GM23338 (cell line): ENCODE results near the gene RBBP8. TPM values are rescaled to one million over a fixed set of nuclear protein-coding genes. Genes with fewer than 3 reads are reported as not detected.

Experiments used
- ATAC-seq: fragments of 200-7000 bp; cut with Tn5 transposase; 3 replicates; pipeline ENCODE4 v1.9.1; 2020
- DNase-seq: peaks from one replicate; pipeline ENCODE4 v3.0.0-alpha.2; 2015; ENCODE audit warnings: low spot score
- H2AFZ ChIP-seq: fragments of 200-600 bp; sonication (generic); 2 replicates; pipeline ENCODE4 v1.8.0; 2016; ENCODE audit warnings: antibody characterized with exemption, mild to moderate bottlenecking, moderate library complexity
- H3F3A ChIP-seq: fragments of 200-600 bp; sonication (generic); replicated peaks from 2 replicates; pipeline ENCODE4 v1.8.0; 2017; ENCODE audit warnings: antibody characterized with exemption, mixed run types, low read depth
- H3K27ac ChIP-seq: fragments of 200-600 bp; sonication (generic); 2 replicates; pipeline ENCODE4 v1.6.1; 2016; ENCODE audit warnings: low read depth
- H3K27me3 ChIP-seq: fragments of 200-600 bp; sonication (generic); 2 replicates; pipeline ENCODE4 v1.8.0; 2016; ENCODE audit warnings: mild to moderate bottlenecking, mixed run types, moderate library complexity; ENCODE audit not compliant: insufficient read depth
- H3K36me3 ChIP-seq: fragments of 200-600 bp; sonication (generic); 2 replicates; pipeline ENCODE4 v1.8.0; 2016; ENCODE audit warnings: mild to moderate bottlenecking; ENCODE audit not compliant: insufficient read depth
- H3K4me1 ChIP-seq: fragments of 200-600 bp; sonication (generic); 2 replicates; pipeline ENCODE4 v1.8.0; 2016; ENCODE audit warnings: mild to moderate bottlenecking, moderate library complexity; ENCODE audit not compliant: insufficient read depth
- H3K4me2 ChIP-seq: fragments of 200-600 bp; sonication (generic); 2 replicates; pipeline ENCODE4 v1.7.1; 2017; ENCODE audit warnings: mixed run types
- H3K4me3 ChIP-seq: fragments of 200-600 bp; sonication (generic); 2 replicates; pipeline ENCODE4 v1.6.1; 2016; ENCODE audit warnings: mixed run types
- H3K79me2 ChIP-seq: fragments of 200-600 bp; sonication (generic); replicated peaks from 2 replicates; pipeline ENCODE4 v1.8.0; 2017; ENCODE audit warnings: mild to moderate bottlenecking; ENCODE audit not compliant: insufficient read depth
- H3K9me2 ChIP-seq: fragments of 200-600 bp; sonication (generic); 2 replicates; pipeline ENCODE4 v1.8.0; 2017; ENCODE audit not compliant: insufficient read depth
- H4K20me1 ChIP-seq: fragments of 200-600 bp; sonication (generic); replicated peaks from 2 replicates; pipeline ENCODE4 v1.8.0; 2017; ENCODE audit warnings: mild to moderate bottlenecking; ENCODE audit not compliant: insufficient read depth
- H3K27ac Mint-ChIP-seq: 2 replicates; pipeline ENCODE4 v1.8.0; 2020; ENCODE audit warnings: inconsistent platforms, mild to moderate bottlenecking, moderate library complexity, mixed read lengths
- H3K27me3 Mint-ChIP-seq: 3 replicates; pipeline ENCODE4 v1.8.0; 2022; ENCODE audit warnings: low read depth, mild to moderate bottlenecking, moderate library complexity, mixed read lengths, inconsistent platforms; ENCODE audit not compliant: insufficient read depth, poor library complexity
- H3K36me3 Mint-ChIP-seq: 3 replicates; pipeline ENCODE4 v1.8.0; 2021; ENCODE audit warnings: low read depth, mild to moderate bottlenecking, inconsistent platforms, moderate library complexity, mixed read lengths
- H3K4me1 Mint-ChIP-seq: 3 replicates; pipeline ENCODE4 v1.8.0; 2020; ENCODE audit warnings: mild to moderate bottlenecking, inconsistent platforms, mixed read lengths
- H3K4me3 Mint-ChIP-seq: 3 replicates; pipeline ENCODE4 v1.8.0; 2021; ENCODE audit warnings: moderate library complexity, mild to moderate bottlenecking, inconsistent platforms, mixed read lengths
- H3K9me3 Mint-ChIP-seq: 3 replicates; pipeline ENCODE4 v1.8.0; 2020; ENCODE audit warnings: moderate library complexity, mild to moderate bottlenecking, inconsistent platforms, mixed read lengths
- CREB1 ChIP-seq: fragments of 250-450 bp; sonication (Bioruptor Pico); IDR thresholded peaks from 2 replicates; pipeline ENCODE4 v1.5.0; 2020; ENCODE audit warnings: low read depth, mild to moderate bottlenecking, moderate library complexity
- EZH2 ChIP-seq: fragments of 200-600 bp; sonication (generic); IDR thresholded peaks from one replicate; pipeline ENCODE4 v1.8.0; 2017; ENCODE audit warnings: antibody characterized with exemption, mild to moderate bottlenecking, low read depth; ENCODE audit not compliant: unreplicated experiment
- JUNB ChIP-seq: IDR thresholded peaks from one replicate; pipeline ENCODE4 v1.6.1; 2016; ENCODE audit warnings: antibody characterized with exemption; ENCODE audit not compliant: unreplicated experiment
- NANOG ChIP-seq: IDR thresholded peaks from 2 replicates; pipeline ENCODE4 v1.6.1; 2016; ENCODE audit warnings: antibody characterized with exemption, borderline replicate concordance
- POLR2AphosphoS5 ChIP-seq: IDR thresholded peaks from 2 replicates; pipeline ENCODE4 v1.6.1; 2016; ENCODE audit warnings: antibody characterized with exemption, low read depth
- STAT1 ChIP-seq: IDR thresholded peaks from one replicate; pipeline ENCODE4 v1.6.1; 2016; ENCODE audit warnings: antibody characterized with exemption; ENCODE audit not compliant: unreplicated experiment
- ZNF331 ChIP-seq: fragments of 250-450 bp; sonication (Bioruptor Pico); IDR thresholded peaks from 2 replicates; pipeline ENCODE4 v1.5.0; 2020; ENCODE audit warnings: low read depth, mild to moderate bottlenecking, moderate library complexity
- polyA plus RNA-seq: library from polyadenylated mRNA; unstranded; fragments of >200 nt; fragmentation: Nextera tagmentation; extraction: Ambion mirVana; gene quantifications from 2 replicates; pipeline ENCODE4 v1.2.1, GENCODE V29; 2016
- total RNA-seq: library from RNA; depleted of rRNA; stranded (reverse); fragments of >200 nt; shearing (Covaris generic); gene quantifications from 2 replicates; pipeline ENCODE4 v1.2.3, GENCODE V29; 2014
- TF ChIP-seq, protein P1 (sequence below): fragments of 250-450 bp; sonication (Bioruptor Pico); IDR thresholded peaks from 2 replicates; pipeline ENCODE4 v1.5.0; 2020; ENCODE audit warnings: mild to moderate bottlenecking, moderate library complexity
- TF ChIP-seq, protein P2 (sequence below): IDR thresholded peaks from 2 replicates; pipeline ENCODE4 v1.6.1; 2016; ENCODE audit warnings: antibody characterized with exemption

The RBBP8 gene
- total and polyA plus RNA-seq, 2 experiments from 2014 or later: 53.3 to 55.6 TPM

DNA sequence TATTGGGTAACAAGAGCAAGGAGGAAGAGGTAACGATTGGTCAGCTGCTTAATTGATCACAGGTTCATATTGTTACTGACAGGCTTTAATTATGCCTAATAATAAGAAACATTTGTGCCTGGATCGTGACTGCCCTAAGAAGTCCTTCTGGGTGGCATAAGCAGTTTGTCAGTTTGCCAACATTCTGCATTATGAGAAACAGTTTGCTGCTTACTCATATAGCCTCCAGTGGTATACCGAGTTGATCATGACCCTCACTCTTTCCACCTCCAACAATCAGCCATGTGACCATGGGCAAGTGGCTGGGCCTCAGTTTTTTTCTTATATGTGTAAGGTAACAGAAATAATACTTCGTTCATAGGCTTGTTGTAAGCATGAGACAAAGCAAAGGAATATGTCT lies 105.6 kb downstream of the RBBP8 start:
- DNase-seq: no peak
- 0 out of 2 replicates have a peak, but pooled peaks cover 5% of the 10 kb centered on the region for H3K4me1 ChIP-seq
- H3K27me3 ChIP-seq: no peaks in the 10 kb centered on the region
- H3K9me2 ChIP-seq: peaks cover 5% of the 10 kb centered on the region; the same call in 1 of the 2 replicates
- no peaks in the 10 kb centered on the region for H3F3A ChIP-seq
- Mint-ChIP-seq H3K4me3 (no peak overlapping the region), H3K9me3 (no peaks in the 10 kb centered on the region; the same call in 1 of the 3 replicates), H3K27ac (no peak overlapping the region), H3K4me1 (peaks cover 13% of the 10 kb centered on the region), H3K36me3 (no peaks in the 10 kb centered on the region; the same call in 2 of the 3 replicates), H3K27me3 (peaks cover 11% of the 10 kb centered on the region)
- ATAC-seq: no peak
- no peaks in the 10 kb centered on the region for H3K36me3 ChIP-seq
- no peak overlapping the region for H3K4me3 ChIP-seq
- no peak overlapping the region for H2AFZ ChIP-seq
- no peaks in the 10 kb centered on the region for H4K20me1 ChIP-seq
- H3K79me2 ChIP-seq: no peaks in the 10 kb centered on the region
- H3K27ac ChIP-seq: no peak overlapping the region
- no peak for TF ChIP-seq POLR2AphosphoS5
- no peak for TF ChIP-seq EZH2
- TF ChIP-seq, protein P1, sequence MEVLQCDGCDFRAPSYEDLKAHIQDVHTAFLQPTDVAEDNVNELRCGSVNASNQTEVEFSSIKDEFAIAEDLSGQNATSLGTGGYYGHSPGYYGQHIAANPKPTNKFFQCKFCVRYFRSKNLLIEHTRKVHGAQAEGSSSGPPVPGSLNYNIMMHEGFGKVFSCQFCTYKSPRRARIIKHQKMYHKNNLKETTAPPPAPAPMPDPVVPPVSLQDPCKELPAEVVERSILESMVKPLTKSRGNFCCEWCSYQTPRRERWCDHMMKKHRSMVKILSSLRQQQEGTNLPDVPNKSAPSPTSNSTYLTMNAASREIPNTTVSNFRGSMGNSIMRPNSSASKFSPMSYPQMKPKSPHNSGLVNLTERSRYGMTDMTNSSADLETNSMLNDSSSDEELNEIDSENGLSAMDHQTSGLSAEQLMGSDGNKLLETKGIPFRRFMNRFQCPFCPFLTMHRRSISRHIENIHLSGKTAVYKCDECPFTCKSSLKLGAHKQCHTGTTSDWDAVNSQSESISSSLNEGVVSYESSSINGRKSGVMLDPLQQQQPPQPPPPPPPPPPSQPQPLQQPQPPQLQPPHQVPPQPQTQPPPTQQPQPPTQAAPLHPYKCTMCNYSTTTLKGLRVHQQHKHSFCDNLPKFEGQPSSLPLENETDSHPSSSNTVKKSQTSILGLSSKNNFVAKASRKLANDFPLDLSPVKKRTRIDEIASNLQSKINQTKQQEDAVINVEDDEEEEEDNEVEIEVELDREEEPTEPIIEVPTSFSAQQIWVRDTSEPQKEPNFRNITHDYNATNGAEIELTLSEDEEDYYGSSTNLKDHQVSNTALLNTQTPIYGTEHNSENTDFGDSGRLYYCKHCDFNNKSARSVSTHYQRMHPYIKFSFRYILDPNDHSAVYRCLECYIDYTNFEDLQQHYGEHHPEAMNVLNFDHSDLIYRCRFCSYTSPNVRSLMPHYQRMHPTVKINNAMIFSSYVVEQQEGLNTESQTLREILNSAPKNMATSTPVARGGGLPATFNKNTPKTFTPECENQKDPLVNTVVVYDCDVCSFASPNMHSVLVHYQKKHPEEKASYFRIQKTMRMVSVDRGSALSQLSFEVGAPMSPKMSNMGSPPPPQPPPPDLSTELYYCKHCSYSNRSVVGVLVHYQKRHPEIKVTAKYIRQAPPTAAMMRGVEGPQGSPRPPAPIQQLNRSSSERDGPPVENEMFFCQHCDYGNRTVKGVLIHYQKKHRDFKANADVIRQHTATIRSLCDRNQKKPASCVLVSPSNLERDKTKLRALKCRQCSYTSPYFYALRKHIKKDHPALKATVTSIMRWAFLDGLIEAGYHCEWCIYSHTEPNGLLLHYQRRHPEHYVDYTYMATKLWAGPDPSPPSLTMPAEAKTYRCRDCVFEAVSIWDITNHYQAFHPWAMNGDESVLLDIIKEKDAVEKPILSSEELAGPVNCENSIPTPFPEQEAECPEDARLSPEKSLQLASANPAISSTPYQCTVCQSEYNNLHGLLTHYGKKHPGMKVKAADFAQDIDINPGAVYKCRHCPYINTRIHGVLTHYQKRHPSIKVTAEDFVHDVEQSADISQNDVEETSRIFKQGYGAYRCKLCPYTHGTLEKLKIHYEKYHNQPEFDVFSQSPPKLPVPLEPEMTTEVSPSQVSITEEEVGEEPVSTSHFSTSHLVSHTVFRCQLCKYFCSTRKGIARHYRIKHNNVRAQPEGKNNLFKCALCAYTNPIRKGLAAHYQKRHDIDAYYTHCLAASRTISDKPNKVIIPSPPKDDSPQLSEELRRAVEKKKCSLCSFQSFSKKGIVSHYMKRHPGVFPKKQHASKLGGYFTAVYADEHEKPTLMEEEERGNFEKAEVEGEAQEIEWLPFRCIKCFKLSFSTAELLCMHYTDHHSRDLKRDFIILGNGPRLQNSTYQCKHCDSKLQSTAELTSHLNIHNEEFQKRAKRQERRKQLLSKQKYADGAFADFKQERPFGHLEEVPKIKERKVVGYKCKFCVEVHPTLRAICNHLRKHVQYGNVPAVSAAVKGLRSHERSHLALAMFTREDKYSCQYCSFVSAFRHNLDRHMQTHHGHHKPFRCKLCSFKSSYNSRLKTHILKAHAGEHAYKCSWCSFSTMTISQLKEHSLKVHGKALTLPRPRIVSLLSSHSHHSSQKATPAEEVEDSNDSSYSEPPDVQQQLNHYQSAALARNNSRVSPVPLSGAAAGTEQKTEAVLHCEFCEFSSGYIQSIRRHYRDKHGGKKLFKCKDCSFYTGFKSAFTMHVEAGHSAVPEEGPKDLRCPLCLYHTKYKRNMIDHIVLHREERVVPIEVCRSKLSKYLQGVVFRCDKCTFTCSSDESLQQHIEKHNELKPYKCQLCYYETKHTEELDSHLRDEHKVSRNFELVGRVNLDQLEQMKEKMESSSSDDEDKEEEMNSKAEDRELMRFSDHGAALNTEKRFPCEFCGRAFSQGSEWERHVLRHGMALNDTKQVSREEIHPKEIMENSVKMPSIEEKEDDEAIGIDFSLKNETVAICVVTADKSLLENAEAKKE (CRISPR knock-in tag): no peak
- no peak for TF ChIP-seq CREB1 (CRISPR knock-in tag)
- no peak for TF ChIP-seq STAT1
- no peak for TF ChIP-seq ZNF331 (CRISPR knock-in tag)
- no peak overlapping the region for H3K4me2 ChIP-seq

DNA sequence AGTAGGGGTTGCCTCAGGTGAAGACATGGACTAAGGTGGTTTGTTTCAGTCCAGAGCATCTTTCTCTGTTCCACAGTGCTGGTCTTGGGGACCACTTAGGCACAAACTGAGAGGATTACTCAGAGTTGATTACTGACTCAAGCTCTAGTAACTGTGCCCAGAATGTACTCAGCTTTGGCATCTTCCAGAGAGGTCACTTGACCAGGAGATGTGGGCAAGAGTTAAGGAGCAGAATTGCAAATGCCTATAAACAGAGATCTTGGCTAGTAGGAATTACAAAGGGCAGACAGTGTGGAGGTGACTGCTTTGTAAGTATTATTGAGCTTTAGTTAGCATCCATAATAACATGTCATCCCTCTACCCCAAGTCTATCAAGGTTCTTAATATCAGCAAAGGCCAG lies 109.0 kb downstream of the RBBP8 start:
- Histone ChIP-seq H2AFZ (no peak overlapping the region), H4K20me1 (no peaks in the 10 kb centered on the region), H3K27ac (no peak overlapping the region), H3K36me3 (no peaks in the 10 kb centered on the region), H3F3A (no peaks in the 10 kb centered on the region), H3K9me2 (peaks cover 5% of the 10 kb centered on the region; the same call in 1 of the 2 replicates), H3K4me3 (no peak overlapping the region), H3K4me2 (no peak overlapping the region), H3K4me1 (0 out of 2 replicates have a peak, but pooled peaks cover under 1% of the 10 kb centered on the region), H3K79me2 (no peaks in the 10 kb centered on the region), H3K27me3 (no peaks in the 10 kb centered on the region)
- Mint-ChIP-seq H3K4me1 (peaks cover 8% of the 10 kb centered on the region), H3K36me3 (no peaks in the 10 kb centered on the region; the same call in 2 of the 3 replicates), H3K9me3 (no peaks in the 10 kb centered on the region; the same call in 1 of the 3 replicates), H3K27me3 (peaks cover 7% of the 10 kb centered on the region), H3K27ac (no peak overlapping the region), H3K4me3 (no peak overlapping the region)
- DNase-seq: no peak
- no peak for ATAC-seq
- TF ChIP-seq, protein P2, sequence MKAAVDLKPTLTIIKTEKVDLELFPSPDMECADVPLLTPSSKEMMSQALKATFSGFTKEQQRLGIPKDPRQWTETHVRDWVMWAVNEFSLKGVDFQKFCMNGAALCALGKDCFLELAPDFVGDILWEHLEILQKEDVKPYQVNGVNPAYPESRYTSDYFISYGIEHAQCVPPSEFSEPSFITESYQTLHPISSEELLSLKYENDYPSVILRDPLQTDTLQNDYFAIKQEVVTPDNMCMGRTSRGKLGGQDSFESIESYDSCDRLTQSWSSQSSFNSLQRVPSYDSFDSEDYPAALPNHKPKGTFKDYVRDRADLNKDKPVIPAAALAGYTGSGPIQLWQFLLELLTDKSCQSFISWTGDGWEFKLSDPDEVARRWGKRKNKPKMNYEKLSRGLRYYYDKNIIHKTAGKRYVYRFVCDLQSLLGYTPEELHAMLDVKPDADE: no peak
- TF ChIP-seq EZH2: no peak
- no peak for TF ChIP-seq STAT1
- no peak for TF ChIP-seq NANOG
- no peak for TF ChIP-seq JUNB
- TF ChIP-seq ZNF331 (CRISPR knock-in tag): no peak
- no peak for TF ChIP-seq POLR2AphosphoS5
